Measurements from ENCODE around the gene KRT82. TPM values are rescaled to one million over a fixed set of nuclear protein-coding genes. Genes with fewer than 3 reads are reported as not detected.

KRT82 gene
- total and polyA plus RNA-seq, 2 of the 8 experiments (the other 6 are each of a cell fraction or from before 2014, with no cell fraction given): not detected

DNA sequence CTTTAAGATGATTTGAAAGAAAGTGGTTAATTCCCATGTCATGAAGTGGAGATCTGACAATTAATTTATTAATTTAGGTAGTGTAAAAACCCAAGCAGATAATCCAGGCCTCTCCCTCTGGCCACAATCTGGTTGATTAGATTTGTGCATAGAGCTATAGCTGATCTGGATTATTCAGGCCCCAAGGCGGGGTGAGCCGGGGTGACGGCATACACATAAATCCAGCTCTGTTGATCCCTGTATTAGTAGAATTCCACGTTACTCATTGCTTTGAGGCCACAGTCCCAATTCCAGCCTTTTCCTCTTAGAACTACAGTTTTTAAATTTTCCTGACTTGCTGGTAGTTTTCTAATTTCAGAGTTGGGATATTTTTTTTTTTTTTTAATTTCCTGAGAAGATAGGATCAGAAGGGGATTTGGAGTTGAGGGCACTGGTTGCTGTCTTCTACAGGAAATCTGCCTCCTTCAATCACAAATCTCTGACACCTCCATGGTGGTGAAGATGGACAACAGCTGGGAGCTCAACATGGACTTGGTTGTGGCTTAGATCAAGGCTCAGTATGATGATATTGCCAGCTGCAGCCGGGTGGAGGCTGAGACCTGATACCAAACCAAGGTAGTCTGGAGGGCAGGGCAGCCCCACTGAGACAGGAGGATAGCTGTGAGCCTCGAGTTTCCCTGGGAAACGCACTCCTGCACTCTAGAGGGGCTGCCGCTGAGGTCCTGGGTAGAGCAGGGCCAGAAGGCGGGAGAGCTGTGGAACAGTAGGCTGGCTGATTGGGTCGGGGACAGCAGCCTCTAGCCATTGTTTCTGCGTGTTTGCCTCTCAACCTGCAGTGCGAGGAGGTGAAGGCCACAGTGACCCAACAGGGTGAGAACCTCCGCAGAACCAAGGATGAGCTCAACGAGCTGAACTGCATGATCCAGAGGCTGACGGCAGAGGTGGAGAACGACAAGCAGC is 58.3 kb downstream of the KRT82 start (continued):
- no peak for TF ChIP-seq GABPA (IDR thresholded peaks at IDR 0.05; ENCODE audit: borderline replicate concordance, insufficient read depth, low read length)
- TF ChIP-seq EGR1 (IDR thresholded peaks at IDR 0.05; ENCODE audit: borderline replicate concordance, low read depth, low read length): no peak
- TF ChIP-seq FOSL1 (IDR thresholded peaks at IDR 0.05; ENCODE audit: insufficient read depth, low read depth, low read length): no peak
- TF ChIP-seq RNF2 (IDR thresholded peaks at IDR 0.05; ENCODE audit: borderline replicate concordance, low read depth, low read length, missing control alignments, poor library complexity, severe bottlenecking): no peak
- no peak for TF ChIP-seq TEAD4 (IDR thresholded peaks at IDR 0.05; ENCODE audit: low read depth, low read length)
- no peak for TF ChIP-seq EZH2 (IDR thresholded peaks at IDR 0.05; ENCODE audit: low read depth, low read length, severe bottlenecking)
- TF ChIP-seq CHD1 (IDR thresholded peaks at IDR 0.05; ENCODE audit: low read depth, low read length): no peak
- no peak for TF ChIP-seq GTF2F1 (IDR thresholded peaks at IDR 0.05; ENCODE audit: borderline replicate concordance, low read depth, low read length)
- no peak for TF ChIP-seq HDAC2 (IDR thresholded peaks at IDR 0.05; ENCODE audit: borderline replicate concordance in 1 of 2, low read depth in 2 of 2, low read length in 2 of 2)
- TF ChIP-seq CREB1 (IDR thresholded peaks at IDR 0.05): no peak
- TF ChIP-seq KDM5A (IDR thresholded peaks at IDR 0.05; ENCODE audit: low read length): no peak
